Measurements from ENCODE around the gene NNT. TPM values are rescaled to one million over a fixed set of nuclear protein-coding genes. Genes with fewer than 3 reads are reported as not detected.
"Not testable (repeated sequence)": the region's sequence is repeated elsewhere in the genome, so short reads cannot be mapped to it uniquely, and the experiment has no call there.

The NNT gene
- total RNA-seq (10 to 100 TPM; 32.1 to 55.0 TPM), polyA plus RNA-seq (ENCODE audit: insufficient read depth, low read depth, low replicate concordance) (25.4 TPM)
- long read RNA-seq, donor 1, partial matches to known transcripts = 54 of 54 reads
- long read RNA-seq, donor 1, other reads (novel, unspliced or antisense) = 0 of 54 reads
- long read RNA-seq, donor 2, full-length matches to known transcripts = 3 of 3 reads
- long read RNA-seq, donor 2, partial matches to known transcripts = 0 of 3 reads
- long read RNA-seq, donor 2, other reads (novel, unspliced or antisense) = 0 of 3 reads

GRCh38 chr5:43602461-43603343, at the start of gene NNT:
Gene NNT (plus strand): TSS chr5:43603180. CDS start chr5:43609196, 6,016 bp downstream.
- H3K36me3 ChIP-seq (ENCODE audit: low read depth, missing control alignments) = no peaks in the 10 kb centered on the region
- 0 to 1% methylated on average over 22 to 59 of the region's 60 CpGs for WGBS, 2 donors
- H3K27me3 ChIP-seq = no peaks in the 10 kb centered on the region
- H3K4me3 ChIP-seq = peak within 1 kb of the TSS; percentile 71 to 94
- peaks cover 7% of the 10 kb centered on the region for H3K4me1 ChIP-seq
- H3K27ac ChIP-seq = peak within 1 kb of the TSS; percentile 85 to 92
- H3K9me3 ChIP-seq = no peaks in the 10 kb centered on the region
- peak; percentile 86 for DNase-seq
- TF ChIP-seq POLR2A (IDR thresholded peaks at IDR 0.05) (no peak), CTCF (IDR thresholded peaks at IDR 0.05) (no peak)
- intact Hi-C loops (cut with DNase I; ENCODE audit: low total_unique reads) = no loop called here

GRCh38 chr5:43553381-43553780, 49.6 kb upstream of the NNT start:
- intact Hi-C loops (cut with DNase I; ENCODE audit: low total_unique reads) = no loop called here
- no peak for DNase-seq
- TF ChIP-seq CTCF (IDR thresholded peaks at IDR 0.05) (no peak), POLR2A (IDR thresholded peaks at IDR 0.05) (no peak)
- Histone ChIP-seq H3K36me3 (ENCODE audit: low read depth, missing control alignments) (no peaks in the 10 kb centered on the region), H3K4me3 (no peak overlapping the region), H3K9me3 (no peaks in the 10 kb centered on the region), H3K27ac (no peak overlapping the region), H3K27me3 (no peaks in the 10 kb centered on the region), H3K4me1 (peaks cover 17% of the 10 kb centered on the region)
- 46 to 65% methylated on average over 2 of the region's 2 CpGs for WGBS, 2 donors

GRCh38 chr5:43554497-43554896, 48.5 kb upstream of the NNT start:
- WGBS, 2 donors = 70 to 94% methylated on average over 1 of the region's 1 CpG
- no peak overlapping the region for H3K27ac ChIP-seq
- intact Hi-C loops (cut with DNase I; ENCODE audit: low total_unique reads) = no loop called here
- no peak overlapping the region for H3K4me3 ChIP-seq
- DNase-seq = no peak
- H3K27me3 ChIP-seq = no peaks in the 10 kb centered on the region
- peaks cover 12% of the 10 kb centered on the region for H3K4me1 ChIP-seq
- H3K36me3 ChIP-seq (ENCODE audit: low read depth, missing control alignments) = no peaks in the 10 kb centered on the region
- no peaks in the 10 kb centered on the region for H3K9me3 ChIP-seq
- TF ChIP-seq POLR2A (IDR thresholded peaks at IDR 0.05) (no peak), CTCF (IDR thresholded peaks at IDR 0.05) (no peak)

GRCh38 chr5:43555895-43556606, 46.9 kb upstream of the NNT start:
- peak; percentile 80 for DNase-seq
- Histone ChIP-seq H3K4me1 (peaks cover 12% of the 10 kb centered on the region), H3K9me3 (no peaks in the 10 kb centered on the region), H3K36me3 (ENCODE audit: low read depth, missing control alignments) (no peaks in the 10 kb centered on the region), H3K27me3 (no peaks in the 10 kb centered on the region), H3K4me3 (peak overlapping the region; percentile 82 to 93), H3K27ac (peak overlapping the region; percentile 95 to 99)
- 0 to 1% methylated on average over 9 to 26 of the region's 44 CpGs for WGBS, 2 donors
- intact Hi-C loops (cut with DNase I; ENCODE audit: low total_unique reads) = no loop called here
- TF ChIP-seq POLR2A (IDR thresholded peaks at IDR 0.05) (no peak), CTCF (IDR thresholded peaks at IDR 0.05) (no peak)

GRCh38 chr5:43556607-43556856, 46.4 kb upstream of the NNT start:
- H3K36me3 ChIP-seq (ENCODE audit: low read depth, missing control alignments); H3K9me3 ChIP-seq; intact Hi-C loops (cut with DNase I; ENCODE audit: low total_unique reads); DNase-seq; H3K27me3 ChIP-seq: not testable (repeated sequence)
- WGBS, 2 donors = 0% methylated on average over 7 to 9 of the region's 30 CpGs
- H3K4me1 ChIP-seq = peaks cover 12% of the 10 kb centered on the region
- H3K4me3 ChIP-seq = peak overlapping the region; percentile 82 to 93
- H3K27ac ChIP-seq = peak overlapping the region; percentile 95 to 99
